Right cardiac atrium (tissue), 5 donors: ENCODE data around the gene KLHDC4. TPM values are rescaled to one million over a fixed set of nuclear protein-coding genes. Genes with fewer than 3 reads are reported as not detected.
"Not testable (repeated sequence)": the region's sequence is repeated elsewhere in the genome, so short reads cannot be mapped to it uniquely, and the experiment has no call there.

Source experiments
- ATAC-seq, 2 donors: fragments of 200-7000 bp; cut with Tn5 transposase; one replicate each; pipeline versions ENCODE4 v1.8.0 to v1.9.1; 2020; ENCODE audit warnings: moderate library complexity in 2 of 2, mild to moderate bottlenecking in 1 of 2
- DNase-seq, 3 donors: peaks; one replicate each; pipeline ENCODE4 v3.0.0-alpha.2; 2020
- H3K27ac ChIP-seq: one replicate; pipeline ENCODE4 v1.5.1; 2013; ENCODE audit warnings: mild to moderate bottlenecking, low read length, control low read depth, moderate library complexity
- H3K27me3 ChIP-seq: one replicate; pipeline ENCODE4 v1.6.1; 2013; ENCODE audit not compliant: control insufficient read depth, insufficient read depth
- H3K4me1 ChIP-seq: one replicate; pipeline ENCODE4 v1.6.1; 2013; ENCODE audit warnings: low read length; ENCODE audit not compliant: control insufficient read depth, insufficient read depth
- H3K4me3 ChIP-seq: one replicate; pipeline ENCODE4 v1.5.1; 2013; ENCODE audit warnings: low read length, control low read depth
- H3K9me3 ChIP-seq: one replicate; pipeline ENCODE4 v1.6.1; 2013; ENCODE audit warnings: low read length; ENCODE audit not compliant: control insufficient read depth
- WGBS: extraction: QIAGEN DNeasy Blood & Tissue Kit; methylation state at CpG from one replicate; pipeline ENCODE4 v1.1.7; 2013; 5-methylcytosine and 5-hydroxymethylcytosine counted together
- intact Hi-C, 4 donors: fragments of 100-400 bp; cut with DNase I; formaldehyde crosslinking; loops; one replicate each; pipeline versions ENCODE4 v1.11.0 to v1.14.0; 2022 to 2023
- polyA plus RNA-seq: library from polyadenylated mRNA; stranded (reverse); fragments of 200-250 nt; gene quantifications from one replicate; pipeline ENCODE4 v1.2.3, GENCODE V29; 2013
- total RNA-seq, 4 donors: library from RNA; stranded (reverse); fragmentation: NEBNext Ultra II Directional; extraction: Animal tissue kit (Norgen Biotek cat#: 25700); gene quantifications; one replicate each; pipeline ENCODE4 v1.2.1, GENCODE V29; 2021
- donor health status: healthy with polysubstance abuse.
- donor health status: DM: no; HTN: yes; CAD: no.
- donor health status: DM: no; HTN: no; CAD: no.
- donor health status: DM: no; HTN: yes; CAD: no; lungs with severe emphysema.
- donor health status: DM: yes; HTN: yes; CAD: no.

KLHDC4 gene
- total and polyA plus RNA-seq, 5 donors: 11.4 to 16.5 (median 14.9) TPM

GRCh38 chr16:87687998-87688529 is 77.7 kb downstream of the KLHDC4 start:
- 89% methylated on average over 14 of the region's 14 CpGs for WGBS
- no peak for DNase-seq
- no peak for ATAC-seq
- intact Hi-C loops: no loop called here
- Histone ChIP-seq H3K27me3 (no peaks in the 10 kb centered on the region), H3K27ac (no peak overlapping the region), H3K9me3 (no peaks in the 10 kb centered on the region), H3K4me3 (no peak overlapping the region), H3K4me1 (no peaks in the 10 kb centered on the region)

GRCh38 chr16:87687126-87687910 is 78.5 kb downstream of the KLHDC4 start:
- intact Hi-C loops: no loop called here
- Histone ChIP-seq H3K4me1 (no peaks in the 10 kb centered on the region), H3K27ac (no peak overlapping the region), H3K4me3 (no peak overlapping the region), H3K9me3 (no peaks in the 10 kb centered on the region), H3K27me3 (no peaks in the 10 kb centered on the region)
- ATAC-seq (no peak), DNase-seq (no peak)
- 65% methylated on average over 31 of the region's 31 CpGs for WGBS

GRCh38 chr16:87686697-87687096 is 79.1 kb downstream of the KLHDC4 start:
- ATAC-seq: no peak
- 71% methylated on average over 13 of the region's 13 CpGs for WGBS
- H3K9me3 ChIP-seq: no peaks in the 10 kb centered on the region
- no peak overlapping the region for H3K4me3 ChIP-seq
- no peak overlapping the region for H3K27ac ChIP-seq
- DNase-seq: no peak
- H3K4me1 ChIP-seq: no peaks in the 10 kb centered on the region
- no peaks in the 10 kb centered on the region for H3K27me3 ChIP-seq
- intact Hi-C loops: no loop called here

- intact Hi-C loops: no loop called here
- Histone ChIP-seq H3K27me3 (no peaks in the 10 kb centered on the region), H3K9me3 (no peaks in the 10 kb centered on the region)
Measured at GRCh38 chr16:87685766-87686165, 80.0 kb downstream of the KLHDC4 start.

GRCh38 chr16:87685405-87685755 is 80.4 kb downstream of the KLHDC4 start:
- Histone ChIP-seq H3K9me3 (no peaks in the 10 kb centered on the region), H3K27ac (no peak overlapping the region), H3K4me1 (no peaks in the 10 kb centered on the region), H3K27me3 (no peaks in the 10 kb centered on the region), H3K4me3 (no peak overlapping the region)
- DNase-seq (no peak), ATAC-seq (no peak)
- WGBS: 86% methylated on average over 19 of the region's 19 CpGs
- intact Hi-C loops: no loop called here

More at GRCh38 chr16:87685766-87686165, 80.0 kb downstream of the KLHDC4 start:
- ATAC-seq: no peak
- DNase-seq: no peak
- Histone ChIP-seq H3K4me3 (no peak overlapping the region), H3K27ac (no peak overlapping the region), H3K4me1 (no peaks in the 10 kb centered on the region)
- 66% methylated on average over 13 of the region's 13 CpGs for WGBS

GRCh38 chr16:87684711-87685404 is 80.9 kb downstream of the KLHDC4 start:
- DNase-seq (no peak), ATAC-seq (no peak)
- no peaks in the 10 kb centered on the region for H3K4me1 ChIP-seq
- intact Hi-C loops: no loop called here
- no peak overlapping the region for H3K4me3 ChIP-seq
- WGBS: 88% methylated on average over 35 of the region's 35 CpGs
- H3K27ac ChIP-seq: no peak overlapping the region
- no peaks in the 10 kb centered on the region for H3K9me3 ChIP-seq
- H3K27me3 ChIP-seq: no peaks in the 10 kb centered on the region

GRCh38 chr16:87684106-87684677 is 81.6 kb downstream of the KLHDC4 start:
- intact Hi-C loops: no loop called here
- Histone ChIP-seq H3K4me3 (no peak overlapping the region), H3K9me3 (no peaks in the 10 kb centered on the region), H3K27me3 (no peaks in the 10 kb centered on the region), H3K4me1 (no peaks in the 10 kb centered on the region), H3K27ac (no peak overlapping the region)
- DNase-seq (no peak), ATAC-seq (no peak)
- WGBS: 80% methylated on average over 24 of the region's 24 CpGs

- H3K27ac ChIP-seq: no peak overlapping the region
- no peaks in the 10 kb centered on the region for H3K27me3 ChIP-seq
- intact Hi-C loops: no loop called here
- ATAC-seq (no peak), DNase-seq (peak in 1 of 3 donors; percentile 26)
- no peaks in the 10 kb centered on the region for H3K9me3 ChIP-seq
- H3K4me3 ChIP-seq: no peak overlapping the region
- H3K4me1 ChIP-seq: no peaks in the 10 kb centered on the region
- 85% methylated on average over 18 of the region's 18 CpGs for WGBS
Measured at GRCh38 chr16:87682852-87683399, 82.9 kb downstream of the KLHDC4 start.

GRCh38 chr16:87681981-87682570 is 83.7 kb downstream of the KLHDC4 start:
- DNase-seq (peak in 1 of 3 donors; percentile 5), ATAC-seq (no peak)
- no peaks in the 10 kb centered on the region for H3K4me1 ChIP-seq
- H3K27ac ChIP-seq: no peak overlapping the region
- no peaks in the 10 kb centered on the region for H3K27me3 ChIP-seq
- WGBS: 46% methylated on average over 9 of the region's 9 CpGs
- H3K9me3 ChIP-seq: no peaks in the 10 kb centered on the region
- H3K4me3 ChIP-seq: no peak overlapping the region
- intact Hi-C loops: no loop called here

- whole genome bisulfite sequencing: 93% methylated on average over 60 of the region's 60 CpGs
- H3K27me3 ChIP-seq, DNase-seq, H3K4me1 ChIP-seq, H3K4me3 ChIP-seq, H3K9me3 ChIP-seq, H3K27ac ChIP-seq, ATAC-seq, intact Hi-C loops: not testable (repeated sequence)
Measured at GRCh38 chr16:87681051-87681602, 84.7 kb downstream of the KLHDC4 start.
